Liver (tissue), 3 donors: ENCODE measurements around the gene ANAPC10.

Source experiments
- FOXA1 ChIP-seq: IDR thresholded peaks from 2 replicates; pipeline ENCODE4 v1.6.1; 2016; ENCODE audit warnings: antibody characterized with exemption
- GABPA ChIP-seq, 2 donors: IDR thresholded peaks in 1 of 2; conservative IDR thresholded peaks in 1 of 2; 2 replicates each; pipeline ENCODE4 v1.6.1; 2016; ENCODE audit warnings: antibody characterized with exemption in 2 of 2, mild to moderate bottlenecking in 1 of 2, moderate library complexity in 1 of 2
- HNF4G ChIP-seq: IDR thresholded peaks from 2 replicates; pipeline ENCODE4 v1.6.1; 2016; ENCODE audit warnings: antibody characterized with exemption
- RXRA ChIP-seq, 2 donors: IDR thresholded peaks; 2 replicates each; pipeline ENCODE4 v1.6.1; 2017 to 2018; ENCODE audit warnings: antibody characterized with exemption in 2 of 2, mild to moderate bottlenecking in 1 of 2
- TAF1 ChIP-seq: conservative IDR thresholded peaks from 2 replicates; pipeline ENCODE4 v1.6.1; 2016; ENCODE audit warnings: antibody characterized with exemption, mild to moderate bottlenecking
- TF ChIP-seq, protein P1 (sequence below): fragments of 150-350 bp; IDR thresholded peaks from 2 replicates; pipeline ENCODE4 v1.5.1; 2017; ENCODE audit warnings: improper control_type of control experiment, low read depth, low read length; ENCODE audit not compliant: missing input control
- TF ChIP-seq, protein P2 (sequence below): IDR thresholded peaks from 2 replicates; pipeline ENCODE4 v1.6.1; 2016; ENCODE audit warnings: antibody characterized with exemption
- TF ChIP-seq, protein P3 (sequence below): IDR thresholded peaks from 2 replicates; pipeline ENCODE4 v1.6.1; 2016; ENCODE audit warnings: antibody characterized with exemption, mild to moderate bottlenecking
- donor health status: healthy.
- donor health status: healthy.

DNA sequence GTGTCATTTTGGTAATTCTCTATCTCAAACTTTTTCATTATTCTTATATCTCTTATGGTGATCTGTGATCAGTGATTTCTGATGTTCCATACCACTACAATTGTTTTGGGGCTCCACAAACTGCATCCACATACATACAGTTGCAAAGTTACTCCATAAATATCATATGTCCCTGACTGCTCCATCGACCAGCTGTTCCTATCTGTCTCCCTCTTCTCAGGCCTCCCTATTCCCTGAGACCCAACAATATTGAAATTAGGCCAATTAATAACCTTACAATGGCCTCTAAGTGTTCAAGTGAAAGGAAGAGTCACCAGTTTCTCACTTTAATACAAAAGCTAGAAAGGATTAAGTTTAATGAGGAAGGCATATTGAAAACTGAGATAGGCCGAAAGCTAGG is 108.7 kb downstream of the ANAPC10 start:
- TF ChIP-seq, protein P1, sequence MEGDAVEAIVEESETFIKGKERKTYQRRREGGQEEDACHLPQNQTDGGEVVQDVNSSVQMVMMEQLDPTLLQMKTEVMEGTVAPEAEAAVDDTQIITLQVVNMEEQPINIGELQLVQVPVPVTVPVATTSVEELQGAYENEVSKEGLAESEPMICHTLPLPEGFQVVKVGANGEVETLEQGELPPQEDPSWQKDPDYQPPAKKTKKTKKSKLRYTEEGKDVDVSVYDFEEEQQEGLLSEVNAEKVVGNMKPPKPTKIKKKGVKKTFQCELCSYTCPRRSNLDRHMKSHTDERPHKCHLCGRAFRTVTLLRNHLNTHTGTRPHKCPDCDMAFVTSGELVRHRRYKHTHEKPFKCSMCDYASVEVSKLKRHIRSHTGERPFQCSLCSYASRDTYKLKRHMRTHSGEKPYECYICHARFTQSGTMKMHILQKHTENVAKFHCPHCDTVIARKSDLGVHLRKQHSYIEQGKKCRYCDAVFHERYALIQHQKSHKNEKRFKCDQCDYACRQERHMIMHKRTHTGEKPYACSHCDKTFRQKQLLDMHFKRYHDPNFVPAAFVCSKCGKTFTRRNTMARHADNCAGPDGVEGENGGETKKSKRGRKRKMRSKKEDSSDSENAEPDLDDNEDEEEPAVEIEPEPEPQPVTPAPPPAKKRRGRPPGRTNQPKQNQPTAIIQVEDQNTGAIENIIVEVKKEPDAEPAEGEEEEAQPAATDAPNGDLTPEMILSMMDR, result no peak
- TF ChIP-seq RXRA (IDR thresholded peaks at IDR 0.05) (no peak), TAF1 (no peak), HNF4G (no peak), GABPA (IDR thresholded peaks at IDR 0.05 in 1 of 2, conservative IDR thresholded peaks at IDR 0.05 in 1 of 2) (no peak), FOXA1 (no peak)
- TF ChIP-seq, protein P2, sequence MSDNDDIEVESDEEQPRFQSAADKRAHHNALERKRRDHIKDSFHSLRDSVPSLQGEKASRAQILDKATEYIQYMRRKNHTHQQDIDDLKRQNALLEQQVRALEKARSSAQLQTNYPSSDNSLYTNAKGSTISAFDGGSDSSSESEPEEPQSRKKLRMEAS, result no peak
- TF ChIP-seq, protein P3, sequence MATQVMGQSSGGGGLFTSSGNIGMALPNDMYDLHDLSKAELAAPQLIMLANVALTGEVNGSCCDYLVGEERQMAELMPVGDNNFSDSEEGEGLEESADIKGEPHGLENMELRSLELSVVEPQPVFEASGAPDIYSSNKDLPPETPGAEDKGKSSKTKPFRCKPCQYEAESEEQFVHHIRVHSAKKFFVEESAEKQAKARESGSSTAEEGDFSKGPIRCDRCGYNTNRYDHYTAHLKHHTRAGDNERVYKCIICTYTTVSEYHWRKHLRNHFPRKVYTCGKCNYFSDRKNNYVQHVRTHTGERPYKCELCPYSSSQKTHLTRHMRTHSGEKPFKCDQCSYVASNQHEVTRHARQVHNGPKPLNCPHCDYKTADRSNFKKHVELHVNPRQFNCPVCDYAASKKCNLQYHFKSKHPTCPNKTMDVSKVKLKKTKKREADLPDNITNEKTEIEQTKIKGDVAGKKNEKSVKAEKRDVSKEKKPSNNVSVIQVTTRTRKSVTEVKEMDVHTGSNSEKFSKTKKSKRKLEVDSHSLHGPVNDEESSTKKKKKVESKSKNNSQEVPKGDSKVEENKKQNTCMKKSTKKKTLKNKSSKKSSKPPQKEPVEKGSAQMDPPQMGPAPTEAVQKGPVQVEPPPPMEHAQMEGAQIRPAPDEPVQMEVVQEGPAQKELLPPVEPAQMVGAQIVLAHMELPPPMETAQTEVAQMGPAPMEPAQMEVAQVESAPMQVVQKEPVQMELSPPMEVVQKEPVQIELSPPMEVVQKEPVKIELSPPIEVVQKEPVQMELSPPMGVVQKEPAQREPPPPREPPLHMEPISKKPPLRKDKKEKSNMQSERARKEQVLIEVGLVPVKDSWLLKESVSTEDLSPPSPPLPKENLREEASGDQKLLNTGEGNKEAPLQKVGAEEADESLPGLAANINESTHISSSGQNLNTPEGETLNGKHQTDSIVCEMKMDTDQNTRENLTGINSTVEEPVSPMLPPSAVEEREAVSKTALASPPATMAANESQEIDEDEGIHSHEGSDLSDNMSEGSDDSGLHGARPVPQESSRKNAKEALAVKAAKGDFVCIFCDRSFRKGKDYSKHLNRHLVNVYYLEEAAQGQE, result no peak
